GM10266 (cell line): ENCODE results near the gene MSX1.

ENCODE experiments used
- DNase-seq: peaks from one replicate; pipeline ENCODE4 v3.0.0; 2012; ENCODE audit errors: extremely low spot score
- TF ChIP-seq, protein P1 (sequence below): IDR thresholded peaks from 2 replicates; pipeline ENCODE4 v1.5.1; 2012; ENCODE audit warnings: mild to moderate bottlenecking, low read depth; ENCODE audit not compliant: control insufficient read depth, insufficient read depth; ENCODE audit errors: missing control alignments

Gene MSX1

DNA sequence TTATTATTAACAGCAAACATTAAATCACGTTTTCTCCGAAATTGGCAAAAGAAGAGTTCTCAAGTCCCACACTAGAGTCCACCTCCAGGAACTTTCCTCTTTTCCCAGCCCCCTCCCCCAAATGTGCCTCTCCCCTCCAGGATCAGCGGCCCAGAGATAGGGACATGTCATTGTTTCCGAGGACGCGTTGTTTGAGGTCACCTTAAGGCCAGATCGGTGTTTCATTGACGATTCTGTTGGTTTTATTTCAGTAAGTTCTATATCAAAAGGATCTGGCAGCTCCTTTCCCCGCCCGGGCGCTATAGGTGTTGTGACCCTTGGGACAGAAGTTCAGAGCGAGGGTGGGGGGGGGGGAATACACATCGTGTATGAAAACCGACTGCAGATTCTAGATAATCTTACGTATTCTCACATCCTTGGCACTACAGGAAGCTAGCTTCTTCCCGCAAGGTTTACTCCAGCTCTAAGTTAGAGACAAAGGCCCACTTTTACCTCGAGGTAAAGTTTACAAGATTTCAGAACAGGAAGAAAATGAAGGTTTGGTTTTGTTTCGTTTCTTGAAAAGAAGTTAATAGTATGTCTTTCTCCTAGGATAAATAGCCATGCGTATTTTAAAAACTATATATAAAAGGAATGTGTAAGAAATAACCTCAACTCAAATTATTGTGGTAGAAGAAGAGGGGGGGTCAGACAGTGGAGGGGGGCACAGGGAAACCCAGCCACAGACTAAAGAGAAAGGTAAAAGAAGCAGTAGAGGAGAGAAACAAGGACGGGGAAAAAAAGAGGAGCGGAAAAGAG lies 739 bp upstream of the MSX1 start:
- TF ChIP-seq, protein P1, sequence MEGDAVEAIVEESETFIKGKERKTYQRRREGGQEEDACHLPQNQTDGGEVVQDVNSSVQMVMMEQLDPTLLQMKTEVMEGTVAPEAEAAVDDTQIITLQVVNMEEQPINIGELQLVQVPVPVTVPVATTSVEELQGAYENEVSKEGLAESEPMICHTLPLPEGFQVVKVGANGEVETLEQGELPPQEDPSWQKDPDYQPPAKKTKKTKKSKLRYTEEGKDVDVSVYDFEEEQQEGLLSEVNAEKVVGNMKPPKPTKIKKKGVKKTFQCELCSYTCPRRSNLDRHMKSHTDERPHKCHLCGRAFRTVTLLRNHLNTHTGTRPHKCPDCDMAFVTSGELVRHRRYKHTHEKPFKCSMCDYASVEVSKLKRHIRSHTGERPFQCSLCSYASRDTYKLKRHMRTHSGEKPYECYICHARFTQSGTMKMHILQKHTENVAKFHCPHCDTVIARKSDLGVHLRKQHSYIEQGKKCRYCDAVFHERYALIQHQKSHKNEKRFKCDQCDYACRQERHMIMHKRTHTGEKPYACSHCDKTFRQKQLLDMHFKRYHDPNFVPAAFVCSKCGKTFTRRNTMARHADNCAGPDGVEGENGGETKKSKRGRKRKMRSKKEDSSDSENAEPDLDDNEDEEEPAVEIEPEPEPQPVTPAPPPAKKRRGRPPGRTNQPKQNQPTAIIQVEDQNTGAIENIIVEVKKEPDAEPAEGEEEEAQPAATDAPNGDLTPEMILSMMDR, result no peak

DNA sequence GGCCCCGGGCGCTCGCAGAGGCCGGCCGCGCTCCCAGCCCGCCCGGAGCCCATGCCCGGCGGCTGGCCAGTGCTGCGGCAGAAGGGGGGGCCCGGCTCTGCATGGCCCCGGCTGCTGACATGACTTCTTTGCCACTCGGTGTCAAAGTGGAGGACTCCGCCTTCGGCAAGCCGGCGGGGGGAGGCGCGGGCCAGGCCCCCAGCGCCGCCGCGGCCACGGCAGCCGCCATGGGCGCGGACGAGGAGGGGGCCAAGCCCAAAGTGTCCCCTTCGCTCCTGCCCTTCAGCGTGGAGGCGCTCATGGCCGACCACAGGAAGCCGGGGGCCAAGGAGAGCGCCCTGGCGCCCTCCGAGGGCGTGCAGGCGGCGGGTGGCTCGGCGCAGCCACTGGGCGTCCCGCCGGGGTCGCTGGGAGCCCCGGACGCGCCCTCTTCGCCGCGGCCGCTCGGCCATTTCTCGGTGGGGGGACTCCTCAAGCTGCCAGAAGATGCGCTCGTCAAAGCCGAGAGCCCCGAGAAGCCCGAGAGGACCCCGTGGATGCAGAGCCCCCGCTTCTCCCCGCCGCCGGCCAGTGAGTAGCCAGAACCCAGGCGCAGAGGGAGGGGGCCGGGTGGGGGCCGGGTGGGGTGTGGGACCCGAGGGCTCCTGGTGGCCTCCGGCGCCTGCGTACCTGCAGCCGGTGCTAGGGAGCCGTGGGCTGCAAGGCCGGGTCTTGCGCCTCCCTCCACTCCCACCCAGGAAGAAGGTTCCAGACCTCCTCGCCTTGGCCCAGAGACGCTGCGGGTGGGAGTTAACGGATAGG lies 534 bp downstream of the MSX1 start:
- no peak for DNase-seq
- TF ChIP-seq, protein P1, result peak; percentile 10

More for the DNA sequence above, 739 bp upstream of the MSX1 start:
- no peak for DNase-seq

DNA sequence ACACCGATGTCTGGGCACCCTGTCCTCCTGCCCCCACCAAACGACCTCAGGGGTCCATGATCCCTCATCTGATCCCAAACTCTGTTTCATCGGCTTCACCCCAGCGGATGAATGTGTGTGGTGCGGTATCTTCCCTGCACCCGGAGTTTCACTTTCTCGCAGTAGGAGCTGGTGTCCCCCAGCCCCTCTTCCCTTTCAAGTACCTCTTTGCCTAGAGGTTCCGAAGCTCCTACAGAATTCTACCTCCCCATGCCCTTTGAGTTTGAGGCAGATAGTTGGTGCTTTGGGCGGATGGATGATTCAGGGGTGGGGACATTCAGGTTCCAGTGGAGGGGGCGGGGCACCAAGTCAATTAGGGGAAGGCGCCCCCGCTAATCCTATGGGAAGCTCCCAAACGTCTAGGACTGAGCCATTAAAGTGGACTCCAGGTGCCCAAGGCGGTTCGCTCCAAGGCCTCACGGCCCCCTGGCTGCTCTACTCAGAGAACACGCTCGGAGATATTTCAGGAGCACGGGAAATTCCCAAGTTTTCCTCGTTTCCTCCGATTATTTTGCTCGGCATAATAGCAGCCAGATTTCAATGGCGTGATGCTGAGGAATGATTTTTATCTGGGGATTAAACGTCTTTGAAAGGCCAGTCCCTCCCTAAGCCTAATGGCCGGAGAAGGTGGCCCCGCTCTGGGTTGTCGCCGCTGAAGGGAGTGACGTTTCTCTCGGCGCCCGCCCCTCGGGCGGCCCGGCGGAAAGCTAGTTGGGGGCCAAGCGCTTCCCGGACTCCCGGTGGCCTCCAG lies 1.3 kb downstream of the MSX1 start:
- TF ChIP-seq, protein P1, result no peak
- DNase-seq, result no peak

DNA sequence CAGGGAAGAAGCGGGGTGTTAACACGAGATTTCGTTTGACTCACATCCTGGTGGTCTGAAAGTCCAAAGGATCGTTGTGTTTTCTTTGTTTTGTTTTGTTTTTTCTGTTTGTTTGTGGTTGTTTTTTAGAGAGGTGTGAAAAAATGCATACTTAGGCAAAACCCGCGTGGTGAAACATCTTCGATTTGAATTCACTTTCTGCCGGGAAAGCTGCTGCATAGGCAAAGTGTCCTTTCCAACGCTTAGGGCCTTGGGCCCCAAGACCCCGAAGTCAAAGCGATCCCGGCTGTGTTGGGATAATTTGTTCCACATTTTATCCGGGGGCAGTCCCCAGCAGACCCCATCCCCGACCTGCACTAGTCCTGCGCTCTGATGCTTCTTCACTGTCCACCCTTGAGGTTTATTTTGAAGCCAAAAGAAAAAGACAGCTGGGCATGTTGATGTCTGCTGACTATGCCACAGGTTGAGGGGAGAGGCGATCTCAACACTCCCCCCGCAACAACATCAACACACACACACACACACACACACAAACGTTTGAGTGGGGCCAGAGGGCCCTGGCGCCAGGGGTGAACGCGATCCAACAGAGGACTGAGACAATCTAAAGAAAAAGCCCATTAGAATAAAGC lies 2.0 kb downstream of the MSX1 start:
- TF ChIP-seq, protein P1, result no peak
- DNase-seq, result no peak

DNA sequence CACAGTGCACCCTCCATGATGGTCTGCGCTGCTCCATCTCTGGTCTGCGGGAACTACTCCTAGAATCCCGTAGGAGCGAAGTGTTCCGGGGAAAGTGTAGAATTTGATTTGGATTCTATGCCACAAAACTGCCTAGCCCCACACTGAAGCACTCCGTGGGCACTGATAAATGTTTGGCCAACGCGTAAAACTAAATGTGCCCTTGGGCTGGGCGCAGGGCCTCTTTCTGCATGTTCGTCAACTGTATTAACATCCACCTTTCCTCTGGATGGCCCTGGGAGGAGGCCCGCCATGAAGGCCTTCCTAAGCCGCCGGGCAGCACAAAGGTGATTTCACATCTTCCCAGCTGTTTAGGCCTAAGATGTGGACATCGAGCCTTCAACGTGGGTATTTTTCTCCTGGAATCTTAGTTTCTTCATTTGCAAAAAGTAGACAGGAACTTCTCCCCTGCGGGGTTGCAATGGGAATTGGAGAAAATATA lies 2.6 kb downstream of the MSX1 start:
- TF ChIP-seq, protein P1, result no peak
- no peak for DNase-seq

DNA sequence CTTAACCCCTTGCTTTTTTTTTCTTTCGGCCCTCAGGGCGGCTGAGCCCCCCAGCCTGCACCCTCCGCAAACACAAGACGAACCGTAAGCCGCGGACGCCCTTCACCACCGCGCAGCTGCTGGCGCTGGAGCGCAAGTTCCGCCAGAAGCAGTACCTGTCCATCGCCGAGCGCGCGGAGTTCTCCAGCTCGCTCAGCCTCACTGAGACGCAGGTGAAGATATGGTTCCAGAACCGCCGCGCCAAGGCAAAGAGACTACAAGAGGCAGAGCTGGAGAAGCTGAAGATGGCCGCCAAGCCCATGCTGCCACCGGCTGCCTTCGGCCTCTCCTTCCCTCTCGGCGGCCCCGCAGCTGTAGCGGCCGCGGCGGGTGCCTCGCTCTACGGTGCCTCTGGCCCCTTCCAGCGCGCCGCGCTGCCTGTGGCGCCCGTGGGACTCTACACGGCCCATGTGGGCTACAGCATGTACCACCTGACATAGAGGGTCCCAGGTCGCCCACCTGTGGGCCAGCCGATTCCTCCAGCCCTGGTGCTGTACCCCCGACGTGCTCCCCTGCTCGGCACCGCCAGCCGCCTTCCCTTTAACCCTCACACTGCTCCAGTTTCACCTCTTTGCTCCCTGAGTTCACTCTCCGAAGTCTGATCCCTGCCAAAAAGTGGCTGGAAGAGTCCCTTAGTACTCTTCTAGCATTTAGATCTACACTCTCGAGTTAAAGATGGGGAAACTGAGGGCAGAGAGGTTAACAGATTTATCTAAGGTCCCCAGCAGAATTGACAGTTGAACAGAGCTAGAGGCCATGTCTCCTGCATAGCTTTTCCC lies 3.4 kb downstream of the MSX1 start:
- DNase-seq, result no peak
- TF ChIP-seq, protein P1, result no peak
